22Rv1 (cell line): ENCODE data around the gene TECRL.

ENCODE experiments used
- ZFX ChIP-seq: fragments of 450-650 bp; IDR thresholded peaks from 2 replicates; pipeline ENCODE4 v1.6.1; 2017; ENCODE audit warnings: antibody characterized with exemption, borderline replicate concordance
- TF ChIP-seq, protein P1 (sequence below): fragments of 450-650 bp; IDR thresholded peaks from 2 replicates; pipeline ENCODE4 v1.5.1; 2017; ENCODE audit warnings: mild to moderate bottlenecking

DNA sequence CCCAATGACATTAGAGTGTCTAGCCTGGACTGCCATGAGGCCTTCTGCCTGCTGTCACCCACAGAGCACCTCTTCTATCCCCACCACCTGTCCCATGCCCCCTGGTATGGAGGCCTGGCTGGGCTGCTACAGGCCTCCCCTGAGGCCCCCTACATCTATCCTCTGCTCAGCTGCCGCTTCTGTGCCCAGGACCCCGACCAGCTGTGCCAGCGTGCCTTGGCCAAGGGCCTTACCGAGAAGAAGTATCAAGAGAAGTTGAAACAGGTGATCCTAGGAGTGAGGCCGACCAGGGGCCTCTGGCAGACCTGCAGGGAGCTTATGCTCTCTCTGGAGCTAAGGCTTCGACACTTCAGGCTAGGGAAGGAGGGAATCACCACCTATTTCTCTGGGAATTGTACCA is 21.7 kb upstream of the TECRL start:
- TF ChIP-seq, protein P1, sequence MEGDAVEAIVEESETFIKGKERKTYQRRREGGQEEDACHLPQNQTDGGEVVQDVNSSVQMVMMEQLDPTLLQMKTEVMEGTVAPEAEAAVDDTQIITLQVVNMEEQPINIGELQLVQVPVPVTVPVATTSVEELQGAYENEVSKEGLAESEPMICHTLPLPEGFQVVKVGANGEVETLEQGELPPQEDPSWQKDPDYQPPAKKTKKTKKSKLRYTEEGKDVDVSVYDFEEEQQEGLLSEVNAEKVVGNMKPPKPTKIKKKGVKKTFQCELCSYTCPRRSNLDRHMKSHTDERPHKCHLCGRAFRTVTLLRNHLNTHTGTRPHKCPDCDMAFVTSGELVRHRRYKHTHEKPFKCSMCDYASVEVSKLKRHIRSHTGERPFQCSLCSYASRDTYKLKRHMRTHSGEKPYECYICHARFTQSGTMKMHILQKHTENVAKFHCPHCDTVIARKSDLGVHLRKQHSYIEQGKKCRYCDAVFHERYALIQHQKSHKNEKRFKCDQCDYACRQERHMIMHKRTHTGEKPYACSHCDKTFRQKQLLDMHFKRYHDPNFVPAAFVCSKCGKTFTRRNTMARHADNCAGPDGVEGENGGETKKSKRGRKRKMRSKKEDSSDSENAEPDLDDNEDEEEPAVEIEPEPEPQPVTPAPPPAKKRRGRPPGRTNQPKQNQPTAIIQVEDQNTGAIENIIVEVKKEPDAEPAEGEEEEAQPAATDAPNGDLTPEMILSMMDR, result no peak
- no peak for TF ChIP-seq ZFX
